HG02798 (cell line): ENCODE measurements around the gene LIN7A.

Experiments
- ATAC-seq: cut with Tn5 transposase; IDR thresholded peaks from one replicate; pipeline ENCODE4 v1.9.1; 2021; ENCODE audit warnings: mild to moderate bottlenecking; ENCODE audit not compliant: unreplicated experiment, poor library complexity

The LIN7A gene

GRCh38 chr12:80769553-80770140, 168.1 kb downstream of the LIN7A start:
- no peak for ATAC-seq

- ATAC-seq, result peak; percentile 93
These were observed 170.8 kb downstream of the LIN7A start for GRCh38 chr12:80766897-80767296.

- ATAC-seq, result no peak
These were observed 171.5 kb downstream of the LIN7A start for GRCh38 chr12:80766210-80766609.

GRCh38 chr12:80763874-80764273, 173.9 kb downstream of the LIN7A start:
- ATAC-seq, result no peak

GRCh38 chr12:80761838-80762237, 175.9 kb downstream of the LIN7A start:
- no peak for ATAC-seq

- ATAC-seq, result peak; percentile 79
These were observed 180.9 kb downstream of the LIN7A start for GRCh38 chr12:80756875-80757274.

GRCh38 chr12:80754274-80754673, 183.5 kb downstream of the LIN7A start:
- ATAC-seq, result no peak

- no peak for ATAC-seq
These were observed 185.3 kb downstream of the LIN7A start for GRCh38 chr12:80752464-80752863.

GRCh38 chr12:80749456-80749855, 188.3 kb downstream of the LIN7A start:
- ATAC-seq, result no peak

GRCh38 chr12:80747800-80748199, 189.9 kb downstream of the LIN7A start:
- no peak for ATAC-seq

- no peak for ATAC-seq
These were observed 191.8 kb downstream of the LIN7A start for GRCh38 chr12:80745851-80746505.
